ENCODE results near the gene TRIM32.

Gene TRIM32

DNA sequence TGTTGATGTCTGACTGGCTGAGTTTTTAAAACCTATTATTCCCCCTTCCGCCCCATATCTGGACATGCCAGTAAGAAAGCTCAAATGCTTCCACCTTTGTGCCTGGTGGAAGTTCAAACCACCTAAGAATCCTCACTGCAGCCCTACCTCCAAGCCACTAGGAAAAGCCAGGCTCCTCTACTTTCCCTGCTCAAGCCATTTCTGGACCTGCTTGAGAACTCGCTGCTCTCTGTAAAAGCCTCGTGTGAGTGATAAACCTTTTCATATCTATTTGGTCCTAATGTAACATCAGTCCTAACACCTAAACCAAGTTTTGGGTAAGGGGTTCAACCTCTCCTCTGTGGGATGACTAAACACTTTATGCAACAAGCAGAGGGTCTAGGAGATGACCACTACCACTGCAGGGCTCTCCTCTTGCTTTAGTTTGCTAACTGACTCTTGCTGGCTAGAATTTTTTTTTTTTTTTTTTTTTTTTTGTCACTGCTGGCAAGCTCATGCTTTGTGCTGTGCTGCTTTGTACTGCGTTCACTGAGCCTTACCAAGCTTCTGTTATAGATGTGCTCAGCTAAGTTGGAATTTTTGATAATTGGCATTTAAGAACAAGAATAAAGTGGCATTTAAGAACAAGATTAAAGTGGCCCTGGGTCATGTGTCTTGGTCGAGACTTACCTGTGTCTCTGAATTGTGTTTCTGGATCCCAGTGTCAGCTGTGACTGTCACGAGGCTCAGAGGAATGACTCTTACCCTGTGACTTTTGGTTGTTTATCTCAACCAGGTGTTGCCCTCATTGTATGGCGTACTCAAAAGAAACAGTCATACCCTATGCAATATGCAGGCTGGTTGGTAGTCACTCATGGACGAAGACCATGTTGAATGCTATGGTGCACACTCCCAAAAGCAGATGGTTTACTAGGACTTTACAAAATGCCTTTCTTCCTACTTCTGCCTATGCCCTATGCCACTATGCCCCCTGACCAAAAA is 19.5 kb downstream of the TRIM32 start:
- no peak for DNase-seq

DNA sequence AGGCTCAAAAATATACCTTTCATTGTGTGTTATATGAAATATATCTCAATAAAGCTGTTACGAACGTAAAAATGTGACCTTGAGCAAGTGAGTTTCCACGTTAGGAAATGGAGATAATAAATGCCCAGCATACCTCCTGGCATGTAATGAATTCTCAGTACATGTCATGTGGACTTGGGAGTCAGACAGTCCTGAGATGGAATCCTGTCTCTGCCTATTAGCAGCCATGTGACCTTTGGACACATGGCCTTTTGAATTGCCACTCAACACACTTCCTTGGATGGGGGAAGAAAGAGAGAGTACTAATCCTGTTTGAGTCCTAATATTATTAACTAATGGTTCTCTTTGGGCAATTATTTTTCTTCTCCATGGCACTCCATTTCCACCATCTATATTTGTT is 25.7 kb downstream of the TRIM32 start:
- DNase-seq: no peak

DNA sequence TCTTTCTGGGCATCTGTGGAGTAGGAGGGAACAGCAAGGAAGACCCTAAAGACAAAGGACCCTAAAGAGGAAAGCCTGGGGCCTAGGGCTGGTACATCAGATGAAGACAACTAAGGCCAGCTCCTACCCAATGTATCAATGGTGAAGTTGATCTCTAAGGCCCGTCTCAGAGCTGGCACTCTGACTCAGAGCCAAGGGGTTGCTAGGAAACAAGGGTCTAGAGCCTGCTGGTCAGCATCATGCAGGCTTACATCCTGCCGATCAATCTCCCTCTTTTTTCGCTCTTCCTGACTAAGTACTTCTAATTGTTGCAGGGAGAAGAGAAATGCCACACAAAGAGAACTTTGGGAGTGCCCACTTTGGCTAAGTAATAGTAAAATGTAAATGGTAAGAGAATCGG is 26.2 kb downstream of the TRIM32 start:
- no peak for DNase-seq

GRCh38 chr9:116715751-116716150 is 28.6 kb downstream of the TRIM32 start:
- no peak for DNase-seq

DNA sequence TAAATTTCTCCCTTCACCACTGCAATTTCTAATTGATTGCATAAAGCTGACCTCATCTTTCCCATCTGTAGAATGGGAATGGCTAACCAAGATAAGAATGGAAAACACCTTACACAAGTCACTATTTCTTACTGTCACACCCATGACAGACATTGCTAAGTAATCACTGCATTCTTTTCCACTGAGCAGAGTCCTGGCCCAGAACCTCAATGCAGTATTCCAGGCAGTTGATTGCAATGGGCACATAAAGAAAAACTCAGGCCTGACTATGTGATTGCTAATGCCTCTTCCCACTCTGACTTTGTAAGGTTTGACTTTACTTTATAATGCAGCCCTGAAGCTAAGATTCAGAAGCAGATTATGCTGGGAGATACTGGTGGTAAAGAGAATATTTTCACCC is 29.3 kb downstream of the TRIM32 start:
- DNase-seq: no peak

DNA sequence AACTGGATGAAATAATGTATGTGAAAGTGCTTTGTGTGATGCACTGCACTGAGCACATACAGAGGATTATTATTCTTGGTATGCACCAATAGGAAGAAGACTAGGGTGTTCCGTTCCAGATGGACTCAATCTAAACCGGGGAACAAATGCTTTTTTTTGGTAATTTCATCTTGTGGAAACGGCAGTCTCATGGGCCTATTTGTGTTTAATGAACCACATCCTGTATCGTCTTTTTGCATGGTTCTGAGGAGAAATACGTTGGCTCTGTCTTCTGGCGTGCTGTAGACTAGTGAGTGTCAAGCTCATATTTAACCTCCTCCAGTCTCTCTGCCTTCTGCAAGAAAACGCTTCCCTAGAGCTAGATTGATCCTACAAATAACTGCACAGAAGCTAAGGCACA is 30.0 kb downstream of the TRIM32 start:
- DNase-seq: no peak

GRCh38 chr9:116718111-116718510 is 31.0 kb downstream of the TRIM32 start:
- DNase-seq: no peak

GRCh38 chr9:116720111-116720510 is 33.0 kb downstream of the TRIM32 start:
- DNase-seq: no peak

GRCh38 chr9:116721411-116721810 is 34.3 kb downstream of the TRIM32 start:
- no peak for DNase-seq

GRCh38 chr9:116721944-116722343 is 34.8 kb downstream of the TRIM32 start:
- DNase-seq: no peak

- DNase-seq: no peak
Observed at GRCh38 chr9:116724123-116724522, 37.0 kb downstream of the TRIM32 start.

DNA sequence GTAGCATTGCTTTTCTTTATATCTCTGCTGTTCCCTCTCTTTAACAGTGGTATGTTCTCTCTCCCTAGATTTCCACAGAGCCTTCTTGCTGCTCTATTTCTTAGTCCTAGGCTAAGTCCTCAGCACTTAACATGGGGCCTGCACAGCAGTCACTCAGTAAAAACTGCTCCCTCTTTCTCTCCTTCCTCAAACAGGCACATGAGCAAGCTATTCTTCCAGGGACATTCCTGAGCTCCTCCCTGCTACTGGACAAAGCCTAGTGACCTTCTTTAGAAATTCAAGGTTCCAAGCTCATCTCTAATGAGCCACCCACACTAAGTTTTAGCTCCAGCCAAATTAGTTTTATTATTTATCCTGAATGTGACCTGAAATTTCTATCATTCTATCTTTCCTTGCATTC is 39.5 kb downstream of the TRIM32 start:
- DNase-seq: no peak

DNA sequence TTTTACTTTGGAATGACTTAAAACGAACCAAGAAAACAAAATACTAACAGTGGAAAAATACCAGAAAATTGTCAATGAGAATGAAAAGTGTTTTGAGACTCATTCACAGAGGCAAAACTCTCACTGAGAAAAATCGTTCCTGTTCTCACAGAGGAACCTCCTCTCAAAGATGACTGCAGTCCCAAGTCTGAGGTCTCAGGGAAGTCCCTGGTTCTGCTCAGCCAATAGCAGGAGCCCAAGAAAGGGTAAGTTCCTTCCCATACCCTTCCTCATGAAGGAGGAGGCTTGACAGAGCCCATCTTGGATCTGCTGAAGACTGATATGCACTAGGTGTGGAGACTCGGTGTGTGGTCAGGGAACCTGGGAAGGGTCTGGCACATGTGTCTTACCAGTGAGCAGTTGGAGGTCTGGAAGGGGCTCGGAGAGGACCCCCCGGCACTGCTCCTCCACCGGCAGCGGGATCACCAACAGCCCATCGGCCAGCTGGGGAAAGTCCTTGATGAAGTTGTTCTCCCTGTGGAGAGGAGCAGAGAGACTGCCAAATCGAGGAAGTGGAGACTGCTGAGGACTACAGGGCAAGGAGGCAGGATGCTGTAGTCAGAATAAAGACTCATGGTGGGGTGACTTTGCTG is 46.0 kb downstream of the TRIM32 start:
- DNase-seq: no peak

- no peak for DNase-seq
Observed at GRCh38 chr9:116736399-116737151, 49.5 kb downstream of the TRIM32 start.

DNA sequence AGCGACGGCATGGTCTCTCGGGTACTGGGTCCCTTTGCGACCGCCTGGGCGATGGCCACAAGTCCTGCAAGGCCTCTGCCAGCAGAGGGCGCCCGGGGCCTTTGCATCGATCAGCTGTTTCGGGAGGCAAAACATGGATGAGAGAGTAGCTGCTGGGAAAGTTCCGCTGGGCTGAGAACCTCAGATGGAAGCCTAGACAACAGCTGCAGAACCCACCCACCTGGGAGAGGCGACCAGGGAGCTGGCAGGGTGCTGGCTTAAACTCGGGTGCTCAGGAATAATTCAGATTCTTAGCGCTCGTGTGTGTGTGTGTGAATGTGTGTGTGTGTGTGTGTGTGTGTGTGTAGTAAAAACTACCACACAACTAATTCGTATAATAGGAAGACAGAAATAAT is 50.0 kb downstream of the TRIM32 start:
- peak; percentile 14 to 65 for DNase-seq

GRCh38 chr9:116741086-116741740 is 54.1 kb downstream of the TRIM32 start:
- no peak for DNase-seq

DNA sequence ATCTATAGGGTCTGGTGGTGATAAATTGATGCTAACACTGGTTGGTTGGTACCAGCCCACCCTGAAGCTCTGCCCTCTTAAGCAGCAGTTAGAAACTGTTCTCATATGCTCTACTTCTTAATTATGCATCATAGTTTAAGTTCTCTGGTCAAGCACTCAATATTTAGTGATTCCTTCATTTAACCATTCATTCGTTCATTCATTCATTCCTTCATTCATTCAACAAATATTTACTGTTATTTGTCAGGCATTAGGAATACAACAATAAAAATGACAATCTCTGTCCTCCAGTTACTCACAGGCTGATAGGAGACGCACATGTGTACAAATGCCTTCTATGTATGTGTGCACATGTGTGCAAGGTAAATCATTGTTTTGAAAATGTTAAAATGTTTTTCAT is 54.6 kb downstream of the TRIM32 start:
- no peak for DNase-seq

DNA sequence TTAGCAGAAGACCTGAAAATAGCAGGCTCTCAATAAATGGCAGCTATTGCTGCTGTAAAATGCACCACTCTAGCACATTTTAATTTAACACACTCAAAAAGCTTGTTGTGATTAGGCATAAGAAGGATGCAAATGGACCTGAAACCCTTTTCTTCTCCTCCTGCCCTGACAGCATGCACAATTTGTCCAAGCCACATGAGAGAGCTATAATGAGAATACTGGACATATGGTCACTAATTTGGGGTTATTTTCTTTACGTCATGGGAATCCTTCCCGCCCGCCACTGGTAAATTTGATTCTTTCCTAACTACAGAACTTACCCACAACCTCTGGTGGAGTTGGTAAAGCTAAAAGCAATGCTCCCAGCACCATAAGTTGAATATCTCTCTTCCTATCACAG is 62.1 kb downstream of the TRIM32 start:
- DNase-seq: no peak

GRCh38 chr9:116749772-116750171 is 62.7 kb downstream of the TRIM32 start:
- no peak for DNase-seq

- DNase-seq: no peak
Observed at GRCh38 chr9:116750510-116750909, 63.4 kb downstream of the TRIM32 start.
